Measurements from ENCODE around the gene NNMT. TPM values are rescaled to one million over a fixed set of nuclear protein-coding genes. Genes with fewer than 3 reads are reported as not detected.

The NNMT gene
- total and polyA plus RNA-seq, 2 donors (not counting 1 experiment from before 2014, with no cell fraction given): 156 to 639 TPM

DNA sequence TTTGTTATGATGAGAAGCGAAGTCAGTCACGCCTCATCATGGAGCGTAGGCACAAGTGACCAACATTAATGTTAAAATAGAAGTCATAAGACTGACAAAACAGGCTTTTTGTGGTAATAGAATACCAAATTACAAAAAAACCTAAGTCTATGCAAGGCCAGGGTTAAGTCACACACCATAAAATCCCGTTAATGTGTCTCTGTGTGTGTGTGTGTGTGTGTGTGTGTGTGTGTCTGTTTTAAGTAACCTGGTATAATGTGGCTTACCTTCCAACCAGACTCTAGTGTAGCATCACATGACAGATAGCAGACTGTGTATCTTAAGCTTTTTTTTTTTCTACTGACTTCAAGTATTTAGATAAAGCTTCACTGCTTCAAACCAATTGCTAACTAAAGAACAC lies 66.1 kb downstream of the NNMT start:
- H3K4me3 ChIP-seq (replicated peaks in 1 of 4; ENCODE audit: control extremely low read depth in 1 of 4, insufficient read depth in 1 of 4, low read depth in 3 of 4, low read length in 4 of 4): no peak overlapping the region
- H3K27me3 ChIP-seq (ENCODE audit: control insufficient read depth, insufficient read depth, low read length): no peaks in the 10 kb centered on the region
- no peak for DNase-seq (ENCODE audit: low read depth in 2 of 2)
- no peak for TF ChIP-seq EZH2 (IDR thresholded peaks at IDR 0.05; ENCODE audit: low read length, missing control alignments)
- TF ChIP-seq, protein P1, sequence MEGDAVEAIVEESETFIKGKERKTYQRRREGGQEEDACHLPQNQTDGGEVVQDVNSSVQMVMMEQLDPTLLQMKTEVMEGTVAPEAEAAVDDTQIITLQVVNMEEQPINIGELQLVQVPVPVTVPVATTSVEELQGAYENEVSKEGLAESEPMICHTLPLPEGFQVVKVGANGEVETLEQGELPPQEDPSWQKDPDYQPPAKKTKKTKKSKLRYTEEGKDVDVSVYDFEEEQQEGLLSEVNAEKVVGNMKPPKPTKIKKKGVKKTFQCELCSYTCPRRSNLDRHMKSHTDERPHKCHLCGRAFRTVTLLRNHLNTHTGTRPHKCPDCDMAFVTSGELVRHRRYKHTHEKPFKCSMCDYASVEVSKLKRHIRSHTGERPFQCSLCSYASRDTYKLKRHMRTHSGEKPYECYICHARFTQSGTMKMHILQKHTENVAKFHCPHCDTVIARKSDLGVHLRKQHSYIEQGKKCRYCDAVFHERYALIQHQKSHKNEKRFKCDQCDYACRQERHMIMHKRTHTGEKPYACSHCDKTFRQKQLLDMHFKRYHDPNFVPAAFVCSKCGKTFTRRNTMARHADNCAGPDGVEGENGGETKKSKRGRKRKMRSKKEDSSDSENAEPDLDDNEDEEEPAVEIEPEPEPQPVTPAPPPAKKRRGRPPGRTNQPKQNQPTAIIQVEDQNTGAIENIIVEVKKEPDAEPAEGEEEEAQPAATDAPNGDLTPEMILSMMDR (conservative IDR thresholded peaks at IDR 0.05 in 1 of 2, IDR thresholded peaks at IDR 0.05 in 1 of 2; ENCODE audit: low read depth in 1 of 2, low read length in 2 of 2): no peak
- H3K9ac ChIP-seq (ENCODE audit: insufficient read depth, low read length): no peak overlapping the region
- no peak overlapping the region for H3K4me2 ChIP-seq (ENCODE audit: extremely low read depth, insufficient read depth, low read length)
- no peaks in the 10 kb centered on the region for H4K20me1 ChIP-seq (ENCODE audit: control insufficient read depth, extremely low read depth, insufficient read depth, low read length)
- H3K79me2 ChIP-seq (ENCODE audit: control insufficient read depth, insufficient read depth, low read length): no peaks in the 10 kb centered on the region
- no peaks in the 10 kb centered on the region for H3K36me3 ChIP-seq (ENCODE audit: control insufficient read depth, insufficient read depth, low read length)
- H3K4me1 ChIP-seq (ENCODE audit: control insufficient read depth, extremely low read depth, insufficient read depth, low read length): peaks cover 22% of the 10 kb centered on the region
- H3K9me3 ChIP-seq (ENCODE audit: control insufficient read depth, insufficient read depth, low read depth, low read length): no peaks in the 10 kb centered on the region
- no peak overlapping the region for H2AFZ ChIP-seq (ENCODE audit: low read length)
- H3K27ac ChIP-seq (ENCODE audit: insufficient read depth, low read length): no peak overlapping the region

GRCh38 chr11:114362958-114363357 lies 66.8 kb downstream of the NNMT start:
- H3K4me2 ChIP-seq (ENCODE audit: extremely low read depth, insufficient read depth, low read length): no peak overlapping the region
- no peak overlapping the region for H3K4me3 ChIP-seq (replicated peaks in 1 of 4; ENCODE audit: control extremely low read depth in 1 of 4, insufficient read depth in 1 of 4, low read depth in 3 of 4, low read length in 4 of 4)
- no peaks in the 10 kb centered on the region for H3K79me2 ChIP-seq (ENCODE audit: control insufficient read depth, insufficient read depth, low read length)
- no peak overlapping the region for H3K27ac ChIP-seq (ENCODE audit: insufficient read depth, low read length)
- no peaks in the 10 kb centered on the region for H4K20me1 ChIP-seq (ENCODE audit: control insufficient read depth, extremely low read depth, insufficient read depth, low read length)
- no peaks in the 10 kb centered on the region for H3K9me3 ChIP-seq (ENCODE audit: control insufficient read depth, insufficient read depth, low read depth, low read length)
- no peak overlapping the region for H2AFZ ChIP-seq (ENCODE audit: low read length)
- no peak for DNase-seq (ENCODE audit: low read depth in 2 of 2)
- H3K36me3 ChIP-seq (ENCODE audit: control insufficient read depth, insufficient read depth, low read length): no peaks in the 10 kb centered on the region
- H3K4me1 ChIP-seq (ENCODE audit: control insufficient read depth, extremely low read depth, insufficient read depth, low read length): peaks cover 28% of the 10 kb centered on the region
- no peak overlapping the region for H3K9ac ChIP-seq (ENCODE audit: insufficient read depth, low read length)
- H3K27me3 ChIP-seq (ENCODE audit: control insufficient read depth, insufficient read depth, low read length): no peaks in the 10 kb centered on the region
- TF ChIP-seq, protein P1 (conservative IDR thresholded peaks at IDR 0.05 in 1 of 2, IDR thresholded peaks at IDR 0.05 in 1 of 2; ENCODE audit: low read depth in 1 of 2, low read length in 2 of 2): no peak
- no peak for TF ChIP-seq EZH2 (IDR thresholded peaks at IDR 0.05; ENCODE audit: low read length, missing control alignments)

Other genes with a start within 250 kb of the NNMT start
- gene ZBTB16, start 236.7 kb upstream of the NNMT start, total RNA-seq: 0.26 TPM in 1 of 2 replicates, not detected in the other
- not detected in 2 replicates for gene ZBTB16, start 236.7 kb upstream of the NNMT start, polyA plus RNA-seq
- gene C11orf71, start 104.1 kb downstream of the NNMT start, total RNA-seq: 3.9 and 9.6 TPM in 2 replicates
- gene C11orf71, start 104.1 kb downstream of the NNMT start, polyA plus RNA-seq: 3.5 and 4.0 TPM in 2 replicates
- 66.8 and 81.1 TPM in 2 replicates for gene RBM7, start 104.3 kb downstream of the NNMT start, total RNA-seq
- 41.8 and 46.5 TPM in 2 replicates for gene RBM7, start 104.3 kb downstream of the NNMT start, polyA plus RNA-seq
- gene REXO2, start 143.1 kb downstream of the NNMT start, total RNA-seq: 234 and 236 TPM in 2 replicates
- 269 and 372 TPM in 2 replicates for gene REXO2, start 143.1 kb downstream of the NNMT start, polyA plus RNA-seq